Measurements from ENCODE around the gene HOXA5. TPM values are rescaled to one million over a fixed set of nuclear protein-coding genes. Genes with fewer than 3 reads are reported as not detected.

Gene HOXA5
- total and polyA plus RNA-seq, 2 of the 8 experiments (the other 6 are each of a cell fraction or from before 2014, with no cell fraction given): not detected

DNA sequence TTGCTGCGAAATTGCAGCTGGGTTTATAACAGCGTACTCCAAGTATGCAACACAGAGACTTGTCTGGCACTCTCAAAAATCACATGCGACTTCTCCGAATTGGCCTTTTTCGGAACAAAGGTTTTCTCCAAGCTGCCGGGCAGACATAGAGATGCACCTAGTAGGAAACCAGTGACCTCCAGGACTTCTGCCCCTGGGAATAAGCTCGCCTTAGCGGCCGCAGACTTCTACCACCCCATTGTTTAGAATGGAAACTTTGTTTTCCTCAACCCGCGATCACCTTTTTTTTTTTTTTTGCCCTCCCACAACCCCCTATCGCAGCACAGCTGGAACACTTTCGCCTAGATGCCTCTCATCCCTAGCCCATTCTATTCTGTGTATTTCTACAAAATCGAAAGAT lies 35.5 kb upstream of the HOXA5 start (continued):
- TF ChIP-seq, protein P1, sequence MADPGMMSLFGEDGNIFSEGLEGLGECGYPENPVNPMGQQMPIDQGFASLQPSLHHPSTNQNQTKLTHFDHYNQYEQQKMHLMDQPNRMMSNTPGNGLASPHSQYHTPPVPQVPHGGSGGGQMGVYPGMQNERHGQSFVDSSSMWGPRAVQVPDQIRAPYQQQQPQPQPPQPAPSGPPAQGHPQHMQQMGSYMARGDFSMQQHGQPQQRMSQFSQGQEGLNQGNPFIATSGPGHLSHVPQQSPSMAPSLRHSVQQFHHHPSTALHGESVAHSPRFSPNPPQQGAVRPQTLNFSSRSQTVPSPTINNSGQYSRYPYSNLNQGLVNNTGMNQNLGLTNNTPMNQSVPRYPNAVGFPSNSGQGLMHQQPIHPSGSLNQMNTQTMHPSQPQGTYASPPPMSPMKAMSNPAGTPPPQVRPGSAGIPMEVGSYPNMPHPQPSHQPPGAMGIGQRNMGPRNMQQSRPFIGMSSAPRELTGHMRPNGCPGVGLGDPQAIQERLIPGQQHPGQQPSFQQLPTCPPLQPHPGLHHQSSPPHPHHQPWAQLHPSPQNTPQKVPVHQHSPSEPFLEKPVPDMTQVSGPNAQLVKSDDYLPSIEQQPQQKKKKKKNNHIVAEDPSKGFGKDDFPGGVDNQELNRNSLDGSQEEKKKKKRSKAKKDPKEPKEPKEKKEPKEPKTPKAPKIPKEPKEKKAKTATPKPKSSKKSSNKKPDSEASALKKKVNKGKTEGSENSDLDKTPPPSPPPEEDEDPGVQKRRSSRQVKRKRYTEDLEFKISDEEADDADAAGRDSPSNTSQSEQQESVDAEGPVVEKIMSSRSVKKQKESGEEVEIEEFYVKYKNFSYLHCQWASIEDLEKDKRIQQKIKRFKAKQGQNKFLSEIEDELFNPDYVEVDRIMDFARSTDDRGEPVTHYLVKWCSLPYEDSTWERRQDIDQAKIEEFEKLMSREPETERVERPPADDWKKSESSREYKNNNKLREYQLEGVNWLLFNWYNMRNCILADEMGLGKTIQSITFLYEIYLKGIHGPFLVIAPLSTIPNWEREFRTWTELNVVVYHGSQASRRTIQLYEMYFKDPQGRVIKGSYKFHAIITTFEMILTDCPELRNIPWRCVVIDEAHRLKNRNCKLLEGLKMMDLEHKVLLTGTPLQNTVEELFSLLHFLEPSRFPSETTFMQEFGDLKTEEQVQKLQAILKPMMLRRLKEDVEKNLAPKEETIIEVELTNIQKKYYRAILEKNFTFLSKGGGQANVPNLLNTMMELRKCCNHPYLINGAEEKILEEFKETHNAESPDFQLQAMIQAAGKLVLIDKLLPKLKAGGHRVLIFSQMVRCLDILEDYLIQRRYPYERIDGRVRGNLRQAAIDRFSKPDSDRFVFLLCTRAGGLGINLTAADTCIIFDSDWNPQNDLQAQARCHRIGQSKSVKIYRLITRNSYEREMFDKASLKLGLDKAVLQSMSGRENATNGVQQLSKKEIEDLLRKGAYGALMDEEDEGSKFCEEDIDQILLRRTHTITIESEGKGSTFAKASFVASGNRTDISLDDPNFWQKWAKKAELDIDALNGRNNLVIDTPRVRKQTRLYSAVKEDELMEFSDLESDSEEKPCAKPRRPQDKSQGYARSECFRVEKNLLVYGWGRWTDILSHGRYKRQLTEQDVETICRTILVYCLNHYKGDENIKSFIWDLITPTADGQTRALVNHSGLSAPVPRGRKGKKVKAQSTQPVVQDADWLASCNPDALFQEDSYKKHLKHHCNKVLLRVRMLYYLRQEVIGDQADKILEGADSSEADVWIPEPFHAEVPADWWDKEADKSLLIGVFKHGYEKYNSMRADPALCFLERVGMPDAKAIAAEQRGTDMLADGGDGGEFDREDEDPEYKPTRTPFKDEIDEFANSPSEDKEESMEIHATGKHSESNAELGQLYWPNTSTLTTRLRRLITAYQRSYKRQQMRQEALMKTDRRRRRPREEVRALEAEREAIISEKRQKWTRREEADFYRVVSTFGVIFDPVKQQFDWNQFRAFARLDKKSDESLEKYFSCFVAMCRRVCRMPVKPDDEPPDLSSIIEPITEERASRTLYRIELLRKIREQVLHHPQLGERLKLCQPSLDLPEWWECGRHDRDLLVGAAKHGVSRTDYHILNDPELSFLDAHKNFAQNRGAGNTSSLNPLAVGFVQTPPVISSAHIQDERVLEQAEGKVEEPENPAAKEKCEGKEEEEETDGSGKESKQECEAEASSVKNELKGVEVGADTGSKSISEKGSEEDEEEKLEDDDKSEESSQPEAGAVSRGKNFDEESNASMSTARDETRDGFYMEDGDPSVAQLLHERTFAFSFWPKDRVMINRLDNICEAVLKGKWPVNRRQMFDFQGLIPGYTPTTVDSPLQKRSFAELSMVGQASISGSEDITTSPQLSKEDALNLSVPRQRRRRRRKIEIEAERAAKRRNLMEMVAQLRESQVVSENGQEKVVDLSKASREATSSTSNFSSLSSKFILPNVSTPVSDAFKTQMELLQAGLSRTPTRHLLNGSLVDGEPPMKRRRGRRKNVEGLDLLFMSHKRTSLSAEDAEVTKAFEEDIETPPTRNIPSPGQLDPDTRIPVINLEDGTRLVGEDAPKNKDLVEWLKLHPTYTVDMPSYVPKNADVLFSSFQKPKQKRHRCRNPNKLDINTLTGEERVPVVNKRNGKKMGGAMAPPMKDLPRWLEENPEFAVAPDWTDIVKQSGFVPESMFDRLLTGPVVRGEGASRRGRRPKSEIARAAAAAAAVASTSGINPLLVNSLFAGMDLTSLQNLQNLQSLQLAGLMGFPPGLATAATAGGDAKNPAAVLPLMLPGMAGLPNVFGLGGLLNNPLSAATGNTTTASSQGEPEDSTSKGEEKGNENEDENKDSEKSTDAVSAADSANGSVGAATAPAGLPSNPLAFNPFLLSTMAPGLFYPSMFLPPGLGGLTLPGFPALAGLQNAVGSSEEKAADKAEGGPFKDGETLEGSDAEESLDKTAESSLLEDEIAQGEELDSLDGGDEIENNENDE (IDR thresholded peaks at IDR 0.05; ENCODE audit: insufficient replicate concordance, low read length): no peak
- TF ChIP-seq, protein P2, sequence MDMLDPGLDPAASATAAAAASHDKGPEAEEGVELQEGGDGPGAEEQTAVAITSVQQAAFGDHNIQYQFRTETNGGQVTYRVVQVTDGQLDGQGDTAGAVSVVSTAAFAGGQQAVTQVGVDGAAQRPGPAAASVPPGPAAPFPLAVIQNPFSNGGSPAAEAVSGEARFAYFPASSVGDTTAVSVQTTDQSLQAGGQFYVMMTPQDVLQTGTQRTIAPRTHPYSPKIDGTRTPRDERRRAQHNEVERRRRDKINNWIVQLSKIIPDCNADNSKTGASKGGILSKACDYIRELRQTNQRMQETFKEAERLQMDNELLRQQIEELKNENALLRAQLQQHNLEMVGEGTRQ (IDR thresholded peaks at IDR 0.05; ENCODE audit: low read length): no peak
- TF ChIP-seq CBX5 (IDR thresholded peaks at IDR 0.05; ENCODE audit: low read depth, low read length): no peak
- no peak for TF ChIP-seq EP300 (IDR thresholded peaks at IDR 0.05; ENCODE audit: borderline replicate concordance in 1 of 2, low read depth in 2 of 2, low read length in 2 of 2)
